WTC11 (cell line): Measurements from ENCODE around the gene C1orf159. TPM values are rescaled to one million over a fixed set of nuclear protein-coding genes. Genes with fewer than 3 reads are reported as not detected.

Experiments
- ATAC-seq: fragments of 200-7000 bp; cut with Tn5 transposase; 2 replicates; pipeline ENCODE4 v1.10.0; 2021; ENCODE audit warnings: mild to moderate bottlenecking, moderate library complexity
- CTCF ChIA-PET: fragments of 300-600 bp; sonication (Branson Sonifier 250); formaldehyde crosslinking; loops from one replicate; lab custom pipeline; 2021; ENCODE audit warnings: antibody characterized with exemption; lab: Charles Lee
- POLR2A ChIA-PET: fragments of 350-600 bp; sonication (Branson Sonifier 250); formaldehyde crosslinking; loops from one replicate; lab custom pipeline; 2021; ENCODE audit warnings: antibody characterized with exemption; lab: Charles Lee
- DNase-seq: peaks from one replicate; pipeline ENCODE4 v3.0.0; 2021; ENCODE audit warnings: low spot score
- H3K27ac Mint-ChIP-seq: 2 replicates; pipeline ENCODE4 v1.8.0; 2021; ENCODE audit warnings: mixed read lengths
- H3K27me3 Mint-ChIP-seq: 2 replicates; pipeline ENCODE4 v1.8.0; 2021; ENCODE audit warnings: low read depth, mild to moderate bottlenecking, moderate library complexity, mixed read lengths
- H3K36me3 Mint-ChIP-seq: 2 replicates; pipeline ENCODE4 v1.8.0; 2021; ENCODE audit warnings: mixed read lengths
- H3K4me1 Mint-ChIP-seq: 2 replicates; pipeline ENCODE4 v1.8.0; 2022; ENCODE audit warnings: mixed read lengths
- H3K4me3 Mint-ChIP-seq: 2 replicates; pipeline ENCODE4 v1.8.0; 2021; ENCODE audit warnings: mild to moderate bottlenecking, moderate library complexity, mixed read lengths
- H3K9me3 Mint-ChIP-seq: 2 replicates; pipeline ENCODE4 v1.8.0; 2021; ENCODE audit warnings: mixed read lengths
- FOXK1 ChIP-seq: sonication (generic); formaldehyde crosslinking; IDR thresholded peaks from 2 replicates; pipeline ENCODE4 v1.8.0; 2022; ENCODE audit warnings: mild to moderate bottlenecking, moderate library complexity, missing genetic modification reagents
- JAZF1 ChIP-seq: fragments of 250-450 bp; sonication (Bioruptor Pico); IDR thresholded peaks from 2 replicates; pipeline ENCODE4 v1.9.0; 2021; ENCODE audit warnings: moderate library complexity, mild to moderate bottlenecking, inconsistent platforms
- MAX ChIP-seq: sonication (generic); formaldehyde crosslinking; IDR thresholded peaks from 2 replicates; pipeline ENCODE4 v1.8.0; 2022; ENCODE audit warnings: mild to moderate bottlenecking, missing genetic modification reagents
- TP53 ChIP-seq: sonication (generic); formaldehyde crosslinking; IDR thresholded peaks from 2 replicates; pipeline ENCODE4 v1.8.1; 2023; ENCODE audit warnings: mild to moderate bottlenecking, missing genetic modification reagents
- USF1 ChIP-seq: sonication (generic); formaldehyde crosslinking; IDR thresholded peaks from 2 replicates; pipeline ENCODE4 v1.8.0; 2022; ENCODE audit warnings: mild to moderate bottlenecking, missing genetic modification reagents
- ZNF121 ChIP-seq: sonication (generic); formaldehyde crosslinking; IDR thresholded peaks from 2 replicates; pipeline ENCODE4 v1.8.0; 2023; ENCODE audit warnings: missing genetic modification reagents
- ZNF423 ChIP-seq: fragments of 250-450 bp; sonication (Bioruptor Pico); IDR thresholded peaks from 2 replicates; pipeline ENCODE4 v2.1.2; 2022; ENCODE audit warnings: mild to moderate bottlenecking, moderate library complexity
- total RNA-seq: library from RNA; stranded (reverse); gene quantifications from 3 replicates; pipeline ENCODE4 v1.2.3, GENCODE V29; 2021
- TF ChIP-seq, protein P1 (sequence below): sonication (generic); formaldehyde crosslinking; IDR thresholded peaks from 2 replicates; pipeline ENCODE4 v1.8.0; 2022; ENCODE audit warnings: missing genetic modification reagents
- TF ChIP-seq, protein P2 (sequence below): sonication (generic); formaldehyde crosslinking; IDR thresholded peaks from 2 replicates; pipeline ENCODE4 v1.8.1; 2022; ENCODE audit warnings: mild to moderate bottlenecking, moderate library complexity, missing genetic modification reagents
- TF ChIP-seq, protein P3 (sequence below): sonication (generic); formaldehyde crosslinking; IDR thresholded peaks from 2 replicates; pipeline ENCODE4 v1.8.1; 2023; ENCODE audit warnings: mild to moderate bottlenecking, missing genetic modification reagents, moderate library complexity
- TF ChIP-seq, protein P4 (sequence below): fragments of 250-450 bp; sonication (Bioruptor Pico); IDR thresholded peaks from 2 replicates; pipeline ENCODE4 v1.9.0; 2021; ENCODE audit warnings: mild to moderate bottlenecking

C1orf159 gene
- total RNA-seq, 1 experiment from 2014 or later = 17.8 TPM

GRCh38 chr1:1137256-1138045 is 21.6 kb upstream of the C1orf159 start:
- TF ChIP-seq TP53 (CRISPR knock-in tag) = no peak
- TF ChIP-seq, protein P1, sequence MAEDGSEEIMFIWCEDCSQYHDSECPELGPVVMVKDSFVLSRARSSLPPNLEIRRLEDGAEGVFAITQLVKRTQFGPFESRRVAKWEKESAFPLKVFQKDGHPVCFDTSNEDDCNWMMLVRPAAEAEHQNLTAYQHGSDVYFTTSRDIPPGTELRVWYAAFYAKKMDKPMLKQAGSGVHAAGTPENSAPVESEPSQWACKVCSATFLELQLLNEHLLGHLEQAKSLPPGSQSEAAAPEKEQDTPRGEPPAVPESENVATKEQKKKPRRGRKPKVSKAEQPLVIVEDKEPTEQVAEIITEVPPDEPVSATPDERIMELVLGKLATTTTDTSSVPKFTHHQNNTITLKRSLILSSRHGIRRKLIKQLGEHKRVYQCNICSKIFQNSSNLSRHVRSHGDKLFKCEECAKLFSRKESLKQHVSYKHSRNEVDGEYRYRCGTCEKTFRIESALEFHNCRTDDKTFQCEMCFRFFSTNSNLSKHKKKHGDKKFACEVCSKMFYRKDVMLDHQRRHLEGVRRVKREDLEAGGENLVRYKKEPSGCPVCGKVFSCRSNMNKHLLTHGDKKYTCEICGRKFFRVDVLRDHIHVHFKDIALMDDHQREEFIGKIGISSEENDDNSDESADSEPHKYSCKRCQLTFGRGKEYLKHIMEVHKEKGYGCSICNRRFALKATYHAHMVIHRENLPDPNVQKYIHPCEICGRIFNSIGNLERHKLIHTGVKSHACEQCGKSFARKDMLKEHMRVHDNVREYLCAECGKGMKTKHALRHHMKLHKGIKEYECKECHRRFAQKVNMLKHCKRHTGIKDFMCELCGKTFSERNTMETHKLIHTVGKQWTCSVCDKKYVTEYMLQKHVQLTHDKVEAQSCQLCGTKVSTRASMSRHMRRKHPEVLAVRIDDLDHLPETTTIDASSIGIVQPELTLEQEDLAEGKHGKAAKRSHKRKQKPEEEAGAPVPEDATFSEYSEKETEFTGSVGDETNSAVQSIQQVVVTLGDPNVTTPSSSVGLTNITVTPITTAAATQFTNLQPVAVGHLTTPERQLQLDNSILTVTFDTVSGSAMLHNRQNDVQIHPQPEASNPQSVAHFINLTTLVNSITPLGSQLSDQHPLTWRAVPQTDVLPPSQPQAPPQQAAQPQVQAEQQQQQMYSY (CRISPR knock-in tag) = no peak
- 0 out of 2 replicates have a peak, but pooled peaks have one; percentile 37 for TF ChIP-seq ZNF423 (CRISPR knock-in tag)
- TF ChIP-seq FOXK1 (CRISPR knock-in tag) = no peak
- no peaks in the 10 kb centered on the region for H3K36me3 Mint-ChIP-seq
- H3K9me3 Mint-ChIP-seq = no peaks in the 10 kb centered on the region
- H3K4me3 Mint-ChIP-seq = peak overlapping the region; percentile 55
- ChIA-PET POLR2A (no interaction called here), CTCF (interaction anchor here (0.7 to 1.9 kb wide), 6 partner anchors 10 to 154 kb away, joined by 3 to 7 read pairs (median 4); partner anchors contain the start of gene TTLL10)
- ATAC-seq (no peak), DNase-seq (no peak)
- peaks cover 10% of the 10 kb centered on the region for H3K4me1 Mint-ChIP-seq
- H3K27ac Mint-ChIP-seq = 0 out of 2 replicates have a peak overlapping the region, but pooled peaks have one; percentile 53
- no peaks in the 10 kb centered on the region; the same call in 1 of the 2 replicates for H3K27me3 Mint-ChIP-seq

DNA sequence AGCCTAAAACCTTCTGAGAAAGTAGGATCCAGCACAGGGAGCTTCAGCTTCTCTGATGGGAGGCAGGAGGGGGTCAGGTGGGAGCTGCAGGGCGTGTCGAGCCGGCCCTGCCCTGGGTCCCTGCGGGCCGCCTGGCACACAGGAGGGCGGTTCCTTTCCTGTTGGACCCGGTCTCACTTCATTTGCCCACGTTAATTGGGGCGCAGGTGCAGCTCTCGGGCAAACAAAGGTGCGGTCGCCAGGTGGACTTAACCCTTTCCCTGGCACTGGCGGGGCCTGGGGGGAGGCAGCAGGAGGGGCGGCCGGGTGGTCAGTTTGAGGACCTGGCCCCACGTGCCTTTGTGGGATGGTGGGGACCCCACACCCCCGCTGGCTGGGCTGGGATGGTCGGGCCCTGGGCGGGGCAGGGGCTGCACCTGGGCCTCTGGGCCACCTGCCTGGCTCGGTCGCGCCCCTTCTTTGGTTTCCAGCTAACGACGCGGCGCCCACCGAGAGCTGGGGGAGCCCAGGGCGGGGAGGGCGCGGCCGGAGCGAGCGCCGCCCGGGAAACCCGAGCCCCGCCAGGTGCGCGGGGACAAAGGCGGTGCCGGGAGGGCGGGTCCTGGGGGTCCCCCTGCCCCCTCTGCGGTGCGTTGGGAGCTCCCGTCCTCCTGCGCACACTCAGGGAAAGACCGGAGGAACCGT is 20.8 kb upstream of the C1orf159 start:
- TF ChIP-seq MAX (CRISPR knock-in tag) (peak; percentile 63; the same call in 1 of the 2 replicates), USF1 (peak; percentile 40; the same call in 1 of the 2 replicates), ZNF121 (CRISPR knock-in tag) (no peak), JAZF1 (CRISPR knock-in tag) (no peak)
- TF ChIP-seq, protein P2, sequence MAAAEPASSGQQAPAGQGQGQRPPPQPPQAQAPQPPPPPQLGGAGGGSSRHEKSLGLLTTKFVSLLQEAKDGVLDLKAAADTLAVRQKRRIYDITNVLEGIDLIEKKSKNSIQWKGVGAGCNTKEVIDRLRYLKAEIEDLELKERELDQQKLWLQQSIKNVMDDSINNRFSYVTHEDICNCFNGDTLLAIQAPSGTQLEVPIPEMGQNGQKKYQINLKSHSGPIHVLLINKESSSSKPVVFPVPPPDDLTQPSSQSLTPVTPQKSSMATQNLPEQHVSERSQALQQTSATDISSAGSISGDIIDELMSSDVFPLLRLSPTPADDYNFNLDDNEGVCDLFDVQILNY (CRISPR knock-in tag) = no peak
- TF ChIP-seq, protein P3, sequence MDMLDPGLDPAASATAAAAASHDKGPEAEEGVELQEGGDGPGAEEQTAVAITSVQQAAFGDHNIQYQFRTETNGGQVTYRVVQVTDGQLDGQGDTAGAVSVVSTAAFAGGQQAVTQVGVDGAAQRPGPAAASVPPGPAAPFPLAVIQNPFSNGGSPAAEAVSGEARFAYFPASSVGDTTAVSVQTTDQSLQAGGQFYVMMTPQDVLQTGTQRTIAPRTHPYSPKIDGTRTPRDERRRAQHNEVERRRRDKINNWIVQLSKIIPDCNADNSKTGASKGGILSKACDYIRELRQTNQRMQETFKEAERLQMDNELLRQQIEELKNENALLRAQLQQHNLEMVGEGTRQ (CRISPR knock-in tag) = peak; percentile 22; the same call in 1 of the 2 replicates
- TF ChIP-seq, protein P4, sequence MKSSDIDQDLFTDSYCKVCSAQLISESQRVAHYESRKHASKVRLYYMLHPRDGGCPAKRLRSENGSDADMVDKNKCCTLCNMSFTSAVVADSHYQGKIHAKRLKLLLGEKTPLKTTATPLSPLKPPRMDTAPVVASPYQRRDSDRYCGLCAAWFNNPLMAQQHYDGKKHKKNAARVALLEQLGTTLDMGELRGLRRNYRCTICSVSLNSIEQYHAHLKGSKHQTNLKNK (CRISPR knock-in tag) = no peak
- Mint-ChIP-seq H3K27ac (no peak overlapping the region), H3K4me1 (peaks cover 6% of the 10 kb centered on the region), H3K27me3 (no peaks in the 10 kb centered on the region; the same call in 1 of the 2 replicates), H3K4me3 (peak overlapping the region; percentile 27; the same call in 1 of the 2 replicates), H3K9me3 (no peaks in the 10 kb centered on the region), H3K36me3 (no peaks in the 10 kb centered on the region)
- POLR2A ChIA-PET = no interaction called here
- CTCF ChIA-PET = interaction anchor here (0.7 to 1.9 kb wide), 8 partner anchors 10 to 155 kb away, joined by 3 to 8 read pairs (median 4); partner anchors contain the start of gene TTLL10
- ATAC-seq (peak; percentile 46), DNase-seq (no peak)
